Dermis microvascular lymphatic vessel endothelial cell (primary cell): Measurements from ENCODE around the gene POLN. TPM values are rescaled to one million over a fixed set of nuclear protein-coding genes. Genes with fewer than 3 reads are reported as not detected.
"Not testable (repeated sequence)": the region's sequence is repeated elsewhere in the genome, so short reads cannot be mapped to it uniquely, and the experiment has no call there.

Source experiments
- DNase-seq, 2 donors: peaks; one replicate each; pipeline versions ENCODE4 v3.0.0 to v3.0.0-alpha.2; 2010; ENCODE audit warnings: low read depth in 2 of 2
- total RNA-seq: library from RNA; depleted of rRNA; stranded (reverse); fragments of >200 nt; gene quantifications from 2 replicates; pipeline ENCODE4 v1.2.1, GENCODE V29; 2014

POLN gene
- total RNA-seq, 1 donor from 2014 or later: 1.9 TPM

DNA sequence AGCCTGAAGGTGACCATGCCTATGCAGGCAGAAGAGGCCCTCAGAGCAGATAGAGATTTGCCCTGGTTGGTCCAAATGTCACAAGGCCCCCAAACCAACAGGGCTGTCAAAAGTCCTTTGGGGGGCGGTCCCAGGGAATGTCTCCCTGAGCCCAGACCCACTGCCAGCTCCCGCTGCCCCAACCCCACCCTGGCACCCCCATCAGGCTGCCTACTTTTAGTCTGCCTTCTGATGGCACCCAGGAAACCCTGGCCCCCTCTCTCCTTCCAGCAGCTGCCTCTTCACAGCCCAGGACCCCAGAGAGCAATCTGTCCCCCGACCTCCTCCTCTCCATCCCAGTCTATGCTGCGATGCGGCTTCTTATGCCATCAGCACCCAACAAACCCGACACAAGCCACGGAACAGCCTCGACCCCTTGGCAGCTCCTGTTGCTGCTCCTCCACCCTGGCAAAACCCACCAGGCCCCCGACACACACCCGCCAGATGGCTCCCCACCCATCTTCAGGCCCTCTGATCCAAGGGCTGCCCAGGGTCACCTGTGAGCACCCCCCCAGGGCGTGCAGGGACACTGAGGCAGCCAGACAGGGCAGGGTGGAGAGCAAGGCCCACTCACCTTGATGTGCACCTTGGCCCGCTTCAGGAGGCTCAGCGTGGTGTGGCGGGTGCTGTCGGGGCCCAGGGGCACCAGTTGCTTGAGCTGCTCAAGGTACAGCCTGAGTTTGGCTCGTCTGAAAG is 10.0 kb upstream of the POLN start:
- DNase-seq: no peak

DNA sequence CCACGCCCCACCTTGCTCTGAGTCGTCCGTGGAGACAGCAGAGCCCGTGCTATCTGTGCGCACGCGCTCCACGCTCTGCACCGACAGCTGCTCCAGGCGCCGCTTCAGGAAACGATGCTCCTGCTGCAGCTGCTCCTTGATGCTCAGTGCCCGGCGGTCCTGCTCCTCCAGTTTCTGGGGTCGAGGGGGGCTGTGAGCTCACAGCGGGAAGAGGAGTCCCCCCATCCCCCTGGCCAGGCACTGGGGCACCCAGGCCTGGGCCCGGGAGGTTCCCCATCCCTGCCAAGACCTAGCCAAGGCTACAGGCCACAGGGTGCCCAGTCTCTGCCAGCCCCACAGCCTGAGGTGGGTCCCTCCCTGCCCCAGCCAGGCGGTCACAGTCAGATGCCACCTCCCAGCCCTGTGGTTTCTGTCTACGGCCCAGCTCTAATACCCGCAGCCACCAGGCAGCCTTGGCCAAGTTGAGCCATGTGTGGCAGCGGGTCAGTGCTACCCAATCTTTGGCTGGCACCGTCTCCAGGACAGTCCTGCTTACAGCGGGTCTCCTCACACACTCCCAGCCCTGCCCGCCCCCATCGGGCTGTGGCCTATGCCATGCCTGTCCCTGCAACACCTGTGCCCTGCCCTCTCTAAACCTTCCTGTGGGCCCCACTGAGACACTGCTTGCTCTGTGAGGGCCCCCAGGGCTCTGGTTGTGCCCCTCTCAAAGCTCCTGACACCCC is 9.3 kb upstream of the POLN start:
- no peak for DNase-seq

DNA sequence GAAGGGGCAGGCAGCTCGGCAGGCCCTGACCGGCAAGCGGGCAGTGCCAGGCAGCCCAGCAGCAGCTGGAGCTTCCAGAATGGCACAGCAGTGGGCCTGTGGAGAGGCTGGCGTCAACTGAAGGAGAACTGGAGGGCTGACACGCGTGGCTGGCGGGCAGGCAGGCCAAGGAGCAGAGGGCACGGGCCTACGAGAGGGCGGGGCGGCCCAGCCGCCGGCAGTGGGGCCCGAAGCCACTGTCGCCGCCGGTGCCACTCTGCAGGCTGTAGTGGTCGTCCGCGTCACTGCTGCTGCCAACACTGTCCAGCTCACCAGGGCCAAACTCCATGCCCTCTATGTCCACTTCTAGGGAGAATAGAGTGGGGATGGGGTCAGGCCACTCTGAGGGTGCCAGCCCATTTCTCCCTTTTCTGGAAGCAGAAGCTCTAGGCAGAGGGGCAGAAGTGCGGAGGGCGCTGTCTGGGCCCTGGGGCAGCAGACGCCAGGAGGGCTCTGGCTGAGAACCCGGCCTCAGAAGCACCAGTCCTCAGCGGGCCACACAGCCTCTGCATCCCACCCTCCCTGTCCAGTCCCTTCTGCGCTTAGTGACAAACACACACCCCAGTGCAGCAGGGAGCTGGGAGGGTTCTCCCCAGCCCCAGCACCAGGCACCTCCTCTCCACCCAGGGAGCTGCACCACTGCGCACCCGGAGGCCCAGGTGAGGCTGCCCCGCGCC is 8.6 kb upstream of the POLN start:
- no peak for DNase-seq

- DNase-seq: no peak
Observed at GRCh38 chr4:2249526-2250356, 7.8 kb upstream of the POLN start.

DNA sequence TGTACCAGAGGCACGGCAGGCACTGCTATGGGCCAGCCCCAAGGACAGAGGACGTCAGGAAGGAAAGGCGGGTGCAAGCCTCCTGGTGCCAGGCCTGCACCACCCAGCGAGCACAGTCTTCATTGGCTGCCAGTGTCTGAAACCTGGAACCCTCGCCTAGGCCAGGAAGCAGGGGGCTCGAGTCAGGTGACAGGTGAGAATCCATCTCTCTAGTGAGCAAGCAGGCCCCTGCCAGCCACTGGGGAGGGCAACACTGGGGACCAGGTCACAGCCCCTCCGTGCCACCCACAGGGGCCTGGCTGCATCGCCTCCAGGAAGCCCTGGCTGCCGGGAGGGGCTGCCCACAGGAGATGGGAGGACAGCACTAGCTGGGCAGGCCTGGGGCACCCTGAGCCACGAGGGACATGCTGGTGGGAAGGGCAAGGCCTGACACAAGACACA is 6.9 kb upstream of the POLN start:
- no peak for DNase-seq

- no peak for DNase-seq
Observed at GRCh38 chr4:2248044-2248780, 6.3 kb upstream of the POLN start.

GRCh38 chr4:2247128-2248043 is 5.5 kb upstream of the POLN start:
- no peak for DNase-seq

- no peak for DNase-seq
Observed at GRCh38 chr4:2246384-2247127, 4.6 kb upstream of the POLN start.

DNA sequence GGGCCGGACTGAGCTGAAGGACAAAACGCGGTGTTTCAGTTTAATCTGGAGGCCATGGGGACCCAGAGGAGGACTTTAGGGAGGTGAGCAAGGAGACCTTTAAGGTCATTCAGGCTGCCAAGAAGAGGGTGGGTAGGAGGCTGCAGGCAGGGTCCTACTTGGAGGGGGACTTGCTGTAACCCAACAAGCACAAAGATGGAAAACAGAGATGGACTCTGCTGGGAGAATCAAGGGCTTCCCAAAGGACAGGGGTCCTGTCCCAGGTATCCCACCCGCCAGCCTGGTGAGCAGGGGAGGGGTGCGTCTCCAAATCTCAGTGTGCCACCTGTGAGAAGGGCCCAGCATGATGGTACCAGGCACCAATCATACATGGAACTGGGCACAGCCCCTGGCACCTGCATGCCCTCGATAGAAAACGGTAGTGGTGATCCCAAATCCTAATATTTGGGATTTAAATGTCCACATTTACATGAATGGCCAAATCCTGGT is 3.9 kb upstream of the POLN start:
- DNase-seq: no peak

DNA sequence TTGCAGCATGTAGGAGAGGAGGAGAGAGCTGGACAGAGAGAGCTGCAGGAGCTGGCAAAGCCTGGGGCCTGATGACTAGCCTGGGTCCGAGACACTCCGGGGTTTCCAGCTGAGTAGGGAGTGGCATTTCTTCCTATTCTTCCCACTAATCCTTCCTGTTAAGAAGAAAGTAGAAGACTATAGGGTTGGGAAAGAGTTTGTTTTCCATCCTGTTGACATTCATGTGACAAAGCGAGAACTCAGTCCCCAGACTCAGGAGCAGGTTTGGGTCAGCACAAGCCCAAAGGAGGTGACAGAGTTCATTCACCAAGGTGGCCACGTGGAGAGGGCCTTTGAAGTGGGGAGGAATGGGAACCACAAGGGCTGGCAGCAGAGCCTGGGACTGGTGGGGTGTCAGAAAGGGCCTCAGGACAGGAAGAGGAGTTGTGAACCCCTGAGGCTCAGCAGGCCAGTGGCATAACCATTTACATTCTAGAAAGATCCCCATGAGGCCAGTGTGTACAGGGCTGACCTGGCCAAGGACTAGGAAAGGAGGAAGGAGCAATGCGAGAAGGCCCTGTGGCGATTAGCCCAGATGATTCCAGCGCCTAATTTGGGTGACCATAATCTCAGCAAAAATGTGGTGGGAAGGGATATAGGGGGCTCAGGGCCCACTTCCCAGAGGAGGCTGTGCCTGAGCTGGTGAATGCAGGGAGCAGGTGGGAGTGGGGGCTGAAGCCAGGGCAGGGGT is 3.3 kb upstream of the POLN start:
- no peak for DNase-seq

GRCh38 chr4:2243681-2244380 is 1.9 kb upstream of the POLN start:
- DNase-seq: no peak

DNA sequence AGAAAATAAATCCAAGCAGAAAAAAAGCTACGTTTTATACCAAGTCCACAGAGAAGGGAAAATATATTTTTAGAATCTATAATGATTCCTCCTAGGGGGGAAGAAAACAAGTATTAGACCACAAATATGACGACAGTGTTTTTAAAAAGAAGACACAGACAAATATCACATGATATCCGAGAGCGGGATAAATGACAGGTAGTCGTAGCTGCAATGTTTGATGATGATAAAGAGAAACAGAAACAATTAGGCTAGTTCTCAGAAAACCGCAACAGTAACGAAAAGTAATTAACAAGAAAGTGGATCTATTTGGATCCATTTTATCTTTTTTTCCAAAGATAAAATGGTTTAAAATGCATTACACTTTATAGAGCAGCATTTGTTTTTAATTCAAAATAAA is 918 bp downstream of the POLN start:
- no peak for DNase-seq

DNA sequence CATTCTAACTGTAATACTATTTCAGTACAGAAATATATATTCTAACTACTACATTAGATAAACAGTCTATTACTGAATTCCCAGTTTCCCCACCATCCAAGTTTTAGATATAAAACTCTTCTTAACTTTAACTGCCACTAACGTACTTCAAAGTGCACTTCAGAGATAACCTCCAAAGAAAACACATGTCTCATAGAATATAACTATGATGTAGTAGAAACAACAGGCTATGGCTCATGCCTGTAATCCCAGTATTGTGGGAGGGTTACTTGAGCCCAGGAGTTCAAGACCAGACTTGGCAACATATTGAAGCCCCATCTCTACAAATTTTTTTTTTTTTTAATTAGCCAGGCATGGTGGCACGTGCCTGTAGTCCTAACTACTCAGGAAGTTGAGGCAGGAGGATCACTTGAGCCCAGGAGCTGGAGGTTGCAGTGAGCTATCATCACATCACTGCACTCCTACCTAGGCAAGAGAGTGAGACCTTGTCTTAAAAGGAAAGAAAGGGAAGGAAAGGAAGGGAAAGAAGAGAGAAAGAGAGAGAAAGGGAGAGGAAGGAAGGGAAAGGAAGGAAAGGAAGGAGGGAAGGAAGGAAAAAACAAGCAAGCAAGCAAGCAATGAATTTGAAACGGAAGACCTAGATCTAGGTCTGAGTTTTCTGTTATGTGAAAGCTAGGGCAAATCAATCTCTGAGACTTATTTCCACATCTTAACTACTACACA is 4.8 kb downstream of the POLN start:
- DNase-seq: no peak

DNA sequence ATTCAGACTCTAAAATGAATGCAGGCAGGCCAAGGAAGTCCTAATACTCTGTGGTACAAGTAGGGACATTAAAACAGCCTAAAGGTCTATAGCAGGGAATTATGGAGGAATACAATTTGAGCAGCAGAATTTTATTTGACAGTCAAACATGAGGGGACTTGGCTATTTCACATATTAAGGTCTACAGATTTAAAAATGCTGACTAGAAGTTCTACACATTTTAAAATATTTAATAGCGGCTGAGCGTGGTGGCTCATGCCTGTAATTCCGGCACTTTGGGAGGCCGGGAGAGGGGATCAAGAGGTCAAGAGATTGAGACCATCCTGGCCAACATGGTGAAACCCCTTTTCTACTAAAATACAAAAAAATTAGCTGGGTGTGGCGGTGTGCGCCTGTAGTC is 10.8 kb downstream of the POLN start:
- no peak for DNase-seq

DNA sequence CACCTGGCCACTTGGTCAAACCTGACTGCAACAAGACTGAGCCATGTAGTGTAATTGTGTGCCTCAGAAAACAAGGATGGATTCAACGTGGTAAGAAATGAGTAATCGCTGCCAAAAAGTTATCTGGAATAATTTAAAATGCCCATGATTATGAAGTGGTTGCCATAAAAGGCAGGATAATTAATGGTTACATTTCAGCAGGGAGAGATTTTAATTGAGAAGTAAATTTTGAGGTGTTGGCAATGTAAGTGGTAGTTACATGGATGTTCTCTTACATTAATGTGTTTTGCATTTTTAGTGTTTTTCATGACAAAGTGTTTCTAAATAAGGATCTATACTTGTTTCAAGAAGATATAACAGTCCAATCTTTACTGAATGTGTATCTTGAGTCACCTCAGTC is 15.7 kb downstream of the POLN start:
- no peak for DNase-seq

GRCh38 chr4:2222838-2223237 is 19.1 kb downstream of the POLN start:
- DNase-seq: no peak

GRCh38 chr4:2221378-2221777 is 20.5 kb downstream of the POLN start:
- not testable (repeated sequence) for DNase-seq
